GM10847 (cell line): Measurements from ENCODE around the gene ECT2.

Experiments
- POLR2A ChIP-seq: IDR thresholded peaks from 2 replicates; pipeline ENCODE4 v1.6.1; 2011; ENCODE audit not compliant: insufficient read length; ENCODE audit errors: extremely low read depth

ECT2 gene

GRCh38 chr3:172836390-172836997 is 86.0 kb downstream of the ECT2 start:
- TF ChIP-seq POLR2A, result no peak

GRCh38 chr3:172839679-172840078 is 89.2 kb downstream of the ECT2 start:
- no peak for TF ChIP-seq POLR2A

GRCh38 chr3:172840463-172840862 is 89.9 kb downstream of the ECT2 start:
- no peak for TF ChIP-seq POLR2A

GRCh38 chr3:172840913-172841312 is 90.4 kb downstream of the ECT2 start:
- TF ChIP-seq POLR2A, result no peak

- no peak for TF ChIP-seq POLR2A
Measured at GRCh38 chr3:172844428-172844827, 93.9 kb downstream of the ECT2 start.

GRCh38 chr3:172846103-172846561 is 95.6 kb downstream of the ECT2 start:
- no peak for TF ChIP-seq POLR2A

GRCh38 chr3:172846706-172847105 is 96.2 kb downstream of the ECT2 start:
- no peak for TF ChIP-seq POLR2A

GRCh38 chr3:172847292-172847691 is 96.8 kb downstream of the ECT2 start:
- no peak for TF ChIP-seq POLR2A

- no peak for TF ChIP-seq POLR2A
Measured at GRCh38 chr3:172848910-172849309, 98.4 kb downstream of the ECT2 start.

- no peak for TF ChIP-seq POLR2A
Measured at GRCh38 chr3:172853005-172853404, 102.5 kb downstream of the ECT2 start.

- TF ChIP-seq POLR2A, result no peak
Measured at GRCh38 chr3:172853921-172854666, 103.6 kb downstream of the ECT2 start.

GRCh38 chr3:172855037-172855436 is 104.5 kb downstream of the ECT2 start:
- no peak for TF ChIP-seq POLR2A

GRCh38 chr3:172856795-172857742 is 106.5 kb downstream of the ECT2 start:
- no peak for TF ChIP-seq POLR2A

GRCh38 chr3:172859041-172859440 is 108.5 kb downstream of the ECT2 start:
- TF ChIP-seq POLR2A, result no peak

- TF ChIP-seq POLR2A, result no peak
Measured at GRCh38 chr3:172868582-172869200, 118.2 kb downstream of the ECT2 start.
